Coronary artery (tissue), 2 donors: ENCODE results near the gene KLK8.

Experiments used
- DNase-seq: peaks from one replicate; pipeline ENCODE4 v3.0.0-alpha.2; 2017; ENCODE audit warnings: low spot score
- H3K27ac ChIP-seq, 2 donors: fragments of 200-600 bp; sonication (generic); one replicate each; pipeline ENCODE4 v1.5.1; 2016 to 2019
- H3K4me3 ChIP-seq: fragments of 200-600 bp; sonication (generic); 2 replicates; pipeline ENCODE4 v1.5.1; 2016; ENCODE audit warnings: mild to moderate bottlenecking, moderate library complexity
- CTCF ChIP-seq: fragments of 200-600 bp; sonication (generic); IDR thresholded peaks from one replicate; pipeline ENCODE4 v1.5.1; 2019; ENCODE audit warnings: antibody characterized with exemption

KLK8 gene

DNA sequence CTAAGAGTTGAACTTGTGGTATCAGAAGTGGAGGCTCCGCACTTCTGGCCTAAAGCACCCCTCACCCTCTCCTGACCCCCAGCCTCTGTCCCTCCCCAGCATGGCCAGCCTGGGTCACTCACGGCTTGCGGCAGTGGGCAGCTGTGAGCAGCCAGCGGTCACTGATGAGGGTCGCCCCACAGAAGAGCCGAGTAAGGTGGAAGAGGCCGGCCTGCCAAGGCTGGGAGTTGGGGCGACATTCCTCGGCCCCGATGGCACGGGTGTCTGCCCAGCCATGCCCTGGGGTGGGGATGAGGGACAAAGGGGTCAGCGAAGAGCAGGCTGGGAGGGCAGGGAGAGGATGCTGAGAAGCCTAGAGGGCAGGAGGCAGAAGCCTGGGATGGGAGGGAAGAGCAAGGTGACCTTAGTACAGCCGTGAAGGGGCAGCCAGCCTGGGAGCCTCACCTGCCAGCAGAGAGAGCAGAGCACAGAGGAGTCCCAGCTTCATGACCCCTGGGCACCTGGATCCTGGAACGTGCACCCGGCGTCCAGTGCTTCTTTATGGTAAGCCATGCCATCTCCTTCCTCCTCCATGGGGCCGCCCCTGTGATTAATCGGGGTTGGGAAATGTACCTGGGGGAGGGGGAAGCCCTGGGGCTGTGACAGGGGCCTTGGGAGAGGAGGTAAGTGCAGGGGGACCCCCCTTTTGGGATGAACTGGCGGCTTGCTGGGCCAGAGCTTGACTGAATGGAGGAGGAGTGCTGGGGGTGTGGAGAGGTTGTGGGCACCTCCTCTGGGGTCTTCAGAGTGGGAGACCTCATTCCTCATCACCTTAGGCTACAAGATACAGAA is 7.9 kb upstream of the KLK8 start:
- no peak for DNase-seq
- Histone ChIP-seq H3K27ac (no peak overlapping the region), H3K4me3 (no peak overlapping the region)
- TF ChIP-seq CTCF, result no peak

DNA sequence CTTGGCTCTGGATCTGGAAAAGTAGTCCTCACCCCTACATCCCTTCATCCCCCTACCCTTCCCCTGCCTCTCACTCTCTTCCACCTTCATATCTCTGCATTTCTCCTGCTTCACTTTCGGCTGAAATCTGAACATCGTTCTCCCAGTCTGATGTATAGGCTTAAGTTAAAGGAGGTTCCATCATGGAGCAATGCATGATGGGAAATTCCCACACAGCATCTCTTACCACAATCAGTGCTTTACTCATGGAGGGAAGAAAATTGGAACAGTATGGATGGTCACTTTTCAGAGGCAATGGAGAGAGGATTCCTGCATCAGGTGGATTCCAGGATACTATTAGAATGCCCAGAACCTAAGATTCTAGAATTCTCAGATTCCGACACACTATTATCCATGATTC is 6.1 kb upstream of the KLK8 start:
- DNase-seq, result no peak
- Histone ChIP-seq H3K27ac (no peak overlapping the region), H3K4me3 (no peak overlapping the region)
- TF ChIP-seq CTCF, result no peak

DNA sequence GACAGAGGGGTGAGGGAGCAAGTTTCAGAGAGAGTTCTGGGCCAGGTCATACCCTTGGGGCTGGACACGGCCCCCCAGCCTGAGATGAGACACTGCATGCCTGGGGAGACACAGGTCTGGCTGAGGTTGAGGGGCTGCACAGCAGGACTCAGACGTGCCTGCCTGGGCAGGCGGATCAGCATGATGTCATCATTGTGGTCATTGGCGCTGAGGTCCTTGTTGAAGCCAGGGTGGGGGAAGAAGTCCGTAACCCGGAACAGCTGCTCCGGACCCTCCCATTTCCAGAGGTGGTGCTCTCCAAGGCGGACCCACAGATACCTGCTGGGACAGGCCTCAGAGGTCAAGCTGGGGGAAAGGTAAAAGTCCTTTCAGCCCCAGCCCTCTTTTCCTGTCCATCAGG is 5.0 kb upstream of the KLK8 start:
- no peak for TF ChIP-seq CTCF
- Histone ChIP-seq H3K4me3 (no peak overlapping the region), H3K27ac (no peak overlapping the region)
- DNase-seq, result no peak

DNA sequence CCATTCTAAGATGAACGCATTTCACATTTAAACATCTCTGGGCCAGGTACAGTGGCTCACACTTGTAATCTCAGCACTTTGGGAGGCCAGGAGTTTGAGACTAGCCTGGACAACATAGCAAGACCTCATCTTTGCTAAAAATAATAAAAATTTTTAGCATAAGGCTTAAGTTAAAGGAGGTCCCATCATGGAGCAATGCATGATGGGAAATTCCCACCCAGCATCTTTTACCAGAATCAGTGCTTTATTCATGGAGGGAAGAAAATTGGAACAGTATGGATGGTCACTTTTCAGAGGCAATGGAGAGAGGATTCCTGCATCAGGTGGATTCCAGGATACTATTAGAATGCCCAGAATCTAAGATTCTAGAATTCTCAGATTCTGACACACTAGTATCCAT is 3.8 kb upstream of the KLK8 start:
- DNase-seq, result no peak
- no peak overlapping the region for H3K4me3 ChIP-seq
- TF ChIP-seq CTCF, result no peak
- H3K27ac ChIP-seq, result no peak overlapping the region

DNA sequence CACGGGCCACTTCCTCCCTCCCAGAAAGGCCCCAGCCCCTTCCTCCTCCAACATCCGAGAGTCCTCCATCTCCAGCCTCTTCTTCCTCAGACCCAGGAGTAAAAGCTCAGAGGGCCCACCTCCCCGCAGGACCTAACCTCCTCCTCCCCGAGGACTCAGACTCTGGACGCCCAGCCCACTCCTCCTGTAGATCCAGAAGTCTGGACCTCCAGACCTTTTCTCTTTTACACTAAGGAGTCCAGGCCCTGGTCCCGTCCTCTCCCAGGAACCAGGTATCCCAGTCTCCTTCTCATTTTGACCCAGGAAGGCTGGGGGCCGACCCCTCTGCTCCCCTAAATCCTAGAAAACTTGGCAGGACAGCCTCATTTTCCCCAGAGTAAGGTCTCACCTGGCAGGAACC is 1.9 kb upstream of the KLK8 start:
- no peak overlapping the region for H3K4me3 ChIP-seq
- no peak overlapping the region for H3K27ac ChIP-seq
- no peak for DNase-seq
- no peak for TF ChIP-seq CTCF

GRCh38 chr19:51002542-51003311 is 1.3 kb upstream of the KLK8 start:
- no peak for DNase-seq
- H3K27ac ChIP-seq, result no peak overlapping the region
- H3K4me3 ChIP-seq, result no peak overlapping the region
- TF ChIP-seq CTCF, result no peak
